Renal pelvis (tissue), 4 donors: ENCODE measurements around the gene MAPK1. TPM values are rescaled to one million over a fixed set of nuclear protein-coding genes. Genes with fewer than 3 reads are reported as not detected.
A peak's percentile ranks its signal among the peaks of the same experiment; 100 is the strongest.
"Not testable (repeated sequence)": the region's sequence is repeated elsewhere in the genome, so short reads cannot be mapped to it uniquely, and the experiment has no call there.

Source experiments
- DNase-seq: peaks from one replicate; pipeline ENCODE4 v3.0.0-alpha.2; 2013
- polyA plus RNA-seq, 3 donors: library from polyadenylated mRNA; unstranded; fragments of 120-200 nt; gene quantifications; one replicate each; pipeline ENCODE4 v1.2.1, GENCODE V29; 2013; ENCODE audit not compliant: insufficient read length in 3 of 3

The MAPK1 gene
- polyA plus RNA-seq, 3 donors, result 126 to 135 (median 134) TPM

- DNase-seq, result no peak
Measured at GRCh38 chr22:21728270-21728669, 139.2 kb downstream of the MAPK1 start.

- DNase-seq, result no peak
Measured at GRCh38 chr22:21727768-21728167, 139.7 kb downstream of the MAPK1 start.

GRCh38 chr22:21727159-21727558 lies 140.3 kb downstream of the MAPK1 start:
- no peak for DNase-seq

- DNase-seq, result no peak
Measured at GRCh38 chr22:21726650-21727049, 140.8 kb downstream of the MAPK1 start.

- DNase-seq, result no peak
Measured at GRCh38 chr22:21725956-21726649, 141.3 kb downstream of the MAPK1 start.

GRCh38 chr22:21724496-21724895 lies 142.9 kb downstream of the MAPK1 start:
- not testable (repeated sequence) for DNase-seq

- DNase-seq, result not testable (repeated sequence)
Measured at GRCh38 chr22:21721195-21721852, 146.1 kb downstream of the MAPK1 start.

GRCh38 chr22:21720191-21720859 lies 147.1 kb downstream of the MAPK1 start:
- DNase-seq, result not testable (repeated sequence)

GRCh38 chr22:21719024-21719423 lies 148.4 kb downstream of the MAPK1 start:
- no peak for DNase-seq

- DNase-seq, result no peak
Measured at GRCh38 chr22:21718499-21718898, 148.9 kb downstream of the MAPK1 start.

- not testable (repeated sequence) for DNase-seq
Measured at GRCh38 chr22:21716395-21717122, 150.9 kb downstream of the MAPK1 start.

GRCh38 chr22:21714786-21715185 lies 152.7 kb downstream of the MAPK1 start:
- no peak for DNase-seq

- no peak for DNase-seq
Measured at GRCh38 chr22:21714059-21714770, 153.2 kb downstream of the MAPK1 start.

- DNase-seq, result no peak
Measured at GRCh38 chr22:21713428-21714058, 153.9 kb downstream of the MAPK1 start.

GRCh38 chr22:21712751-21713427 lies 154.6 kb downstream of the MAPK1 start:
- peak; percentile 73 for DNase-seq

GRCh38 chr22:21711851-21712250 lies 155.6 kb downstream of the MAPK1 start:
- no peak for DNase-seq

- DNase-seq, result no peak
Measured at GRCh38 chr22:21710156-21710555, 157.3 kb downstream of the MAPK1 start.

- DNase-seq, result no peak
Measured at GRCh38 chr22:21709688-21710087, 157.8 kb downstream of the MAPK1 start.

GRCh38 chr22:21708960-21709359 lies 158.5 kb downstream of the MAPK1 start:
- no peak for DNase-seq

GRCh38 chr22:21707677-21708076 lies 159.8 kb downstream of the MAPK1 start:
- DNase-seq, result no peak
